ENCODE results near the gene TLCD3B. TPM values are rescaled to one million over a fixed set of nuclear protein-coding genes. Genes with fewer than 3 reads are reported as not detected.

TLCD3B gene
- total and polyA plus RNA-seq, 8 donors = 0.18 to 0.92 TPM; not detected in 6

- Histone ChIP-seq H3K36me3 (no peaks in the 10 kb centered on the region), H3K27ac (no peak overlapping the region), H3K9me3 (no peaks in the 10 kb centered on the region), H3K27me3 (peaks cover 16 to 65% (median 38%) of the 10 kb centered on the region in 3 donors), H3K4me1 (peaks cover 7 to 14% (median 12%) of the 10 kb centered on the region in 4 donors), H3K4me3 (no peak overlapping the region)
- no peak for DNase-seq
- intact Hi-C loops (cut with DNase I; ENCODE audit: low total_unique reads) = loop anchor here (5.0 to 10.0 kb wide), 2 partner anchors 161 to 328 kb away; partner anchors contain the start of gene CDIPT
- WGBS, 5 donors = 46 to 62% (median 52%) methylated on average over 7 of the region's 7 CpGs
- TF ChIP-seq EP300 (IDR thresholded peaks at IDR 0.05) (no peak), POLR2AphosphoS5 (IDR thresholded peaks at IDR 0.05) (no peak), POLR2A (IDR thresholded peaks at IDR 0.05) (no peak), CTCF (IDR thresholded peaks at IDR 0.05) (no peak)
Measured at GRCh38 chr16:30025574-30025973, 5.5 kb downstream of the TLCD3B start.

- H3K36me3 ChIP-seq = no peaks in the 10 kb centered on the region
- H3K27me3 ChIP-seq = peaks cover 16 to 61% (median 34%) of the 10 kb centered on the region in 3 donors
- TF ChIP-seq POLR2A (IDR thresholded peaks at IDR 0.05) = no peak
- no peak for TF ChIP-seq POLR2AphosphoS5 (IDR thresholded peaks at IDR 0.05)
- no peak for TF ChIP-seq CTCF (IDR thresholded peaks at IDR 0.05)
- no peak for TF ChIP-seq EP300 (IDR thresholded peaks at IDR 0.05)
- peaks cover 7 to 14% (median 12%) of the 10 kb centered on the region in 4 donors for H3K4me1 ChIP-seq
- H3K9me3 ChIP-seq = no peaks in the 10 kb centered on the region
- intact Hi-C loops (cut with DNase I; ENCODE audit: low total_unique reads) = loop anchor here (5.0 to 10.0 kb wide), 2 partner anchors 160 to 328 kb away; partner anchors contain the start of gene CDIPT
- no peak for DNase-seq
- H3K4me3 ChIP-seq = no peak overlapping the region
- 61 to 74% (median 68%) methylated on average over 11 to 20 of the region's 20 CpGs for WGBS, 5 donors
- no peak overlapping the region for H3K27ac ChIP-seq
Measured at GRCh38 chr16:30025156-30025555, 5.9 kb downstream of the TLCD3B start.

GRCh38 chr16:30024451-30024850 is 6.6 kb downstream of the TLCD3B start:
- Histone ChIP-seq H3K36me3 (no peaks in the 10 kb centered on the region), H3K9me3 (no peaks in the 10 kb centered on the region), H3K4me1 (peaks cover 7 to 14% (median 12%) of the 10 kb centered on the region in 4 donors), H3K4me3 (no peak overlapping the region), H3K27ac (no peak overlapping the region), H3K27me3 (peaks cover 16 to 54% (median 27%) of the 10 kb centered on the region in 3 donors)
- TF ChIP-seq POLR2A (IDR thresholded peaks at IDR 0.05) (no peak), EP300 (IDR thresholded peaks at IDR 0.05) (no peak), POLR2AphosphoS5 (IDR thresholded peaks at IDR 0.05) (no peak), CTCF (IDR thresholded peaks at IDR 0.05) (no peak)
- DNase-seq = no peak
- 64 to 77% (median 65%) methylated on average over 12 to 16 of the region's 16 CpGs for WGBS, 5 donors
- intact Hi-C loops (cut with DNase I; ENCODE audit: low total_unique reads) = loop anchor here (10.0 kb wide), 1 partner anchor 160 kb away; the partner anchor contains the start of gene CDIPT

GRCh38 chr16:30023586-30023985 is 7.5 kb downstream of the TLCD3B start:
- WGBS, 5 donors = 81 to 90% (median 85%) methylated on average over 5 to 11 of the region's 11 CpGs
- Histone ChIP-seq H3K27me3 (peaks cover 9 to 45% (median 18%) of the 10 kb centered on the region in 3 donors), H3K4me1 (peaks cover 7 to 14% (median 12%) of the 10 kb centered on the region in 4 donors), H3K27ac (no peak overlapping the region), H3K9me3 (no peaks in the 10 kb centered on the region), H3K4me3 (no peak overlapping the region), H3K36me3 (no peaks in the 10 kb centered on the region)
- TF ChIP-seq EP300 (IDR thresholded peaks at IDR 0.05) (no peak), POLR2AphosphoS5 (IDR thresholded peaks at IDR 0.05) (no peak), POLR2A (IDR thresholded peaks at IDR 0.05) (no peak), CTCF (IDR thresholded peaks at IDR 0.05) (no peak)
- intact Hi-C loops (cut with DNase I; ENCODE audit: low total_unique reads) = loop anchor here (10.0 kb wide), 1 partner anchor 159 kb away; the partner anchor contains the start of gene CDIPT
- DNase-seq = no peak
